ENCODE results near the gene MRPS2. TPM values are rescaled to one million over a fixed set of nuclear protein-coding genes. Genes with fewer than 3 reads are reported as not detected.

Gene MRPS2
- total and polyA plus RNA-seq, 2 experiments from 2014 or later = 83.2 to 116 TPM

DNA sequence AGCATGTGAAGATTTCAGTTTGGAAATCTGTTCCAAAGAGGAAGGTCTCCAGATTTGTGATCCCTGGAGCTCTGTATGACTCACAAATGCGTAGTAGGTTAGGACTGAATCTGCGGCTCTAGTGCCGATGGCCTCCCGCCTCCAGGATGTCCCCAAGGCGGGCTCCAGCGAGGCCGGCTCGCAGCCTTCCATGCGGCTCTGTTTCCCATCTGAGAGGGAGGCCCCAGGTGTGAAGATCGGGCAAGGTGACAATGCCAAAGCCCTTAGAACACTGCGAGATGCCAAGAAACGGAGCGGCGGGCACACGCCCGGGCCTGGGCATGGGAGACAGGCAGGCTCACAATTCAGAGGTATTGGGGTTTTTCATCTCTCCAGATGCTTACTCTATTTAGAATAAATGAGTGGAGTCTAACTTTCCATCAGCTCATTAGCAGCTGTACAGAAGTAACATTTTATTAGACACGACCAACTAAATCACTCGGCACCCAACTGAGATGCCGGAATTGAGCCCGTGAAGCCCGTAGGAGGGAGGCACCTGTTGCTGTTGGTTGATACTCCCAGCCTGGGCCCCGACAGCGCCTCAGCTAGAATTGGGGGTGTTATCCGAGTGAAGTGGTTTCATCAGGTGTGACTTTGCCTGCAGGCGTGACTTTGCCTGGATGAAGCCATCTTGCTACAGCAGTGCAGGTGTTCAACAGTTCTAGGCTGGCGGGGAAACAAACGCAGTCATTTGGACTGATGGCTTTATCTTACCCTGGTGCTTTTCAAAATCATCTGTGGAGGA lies 7.4 kb upstream of the MRPS2 start:
- ATAC-seq = no peak

DNA sequence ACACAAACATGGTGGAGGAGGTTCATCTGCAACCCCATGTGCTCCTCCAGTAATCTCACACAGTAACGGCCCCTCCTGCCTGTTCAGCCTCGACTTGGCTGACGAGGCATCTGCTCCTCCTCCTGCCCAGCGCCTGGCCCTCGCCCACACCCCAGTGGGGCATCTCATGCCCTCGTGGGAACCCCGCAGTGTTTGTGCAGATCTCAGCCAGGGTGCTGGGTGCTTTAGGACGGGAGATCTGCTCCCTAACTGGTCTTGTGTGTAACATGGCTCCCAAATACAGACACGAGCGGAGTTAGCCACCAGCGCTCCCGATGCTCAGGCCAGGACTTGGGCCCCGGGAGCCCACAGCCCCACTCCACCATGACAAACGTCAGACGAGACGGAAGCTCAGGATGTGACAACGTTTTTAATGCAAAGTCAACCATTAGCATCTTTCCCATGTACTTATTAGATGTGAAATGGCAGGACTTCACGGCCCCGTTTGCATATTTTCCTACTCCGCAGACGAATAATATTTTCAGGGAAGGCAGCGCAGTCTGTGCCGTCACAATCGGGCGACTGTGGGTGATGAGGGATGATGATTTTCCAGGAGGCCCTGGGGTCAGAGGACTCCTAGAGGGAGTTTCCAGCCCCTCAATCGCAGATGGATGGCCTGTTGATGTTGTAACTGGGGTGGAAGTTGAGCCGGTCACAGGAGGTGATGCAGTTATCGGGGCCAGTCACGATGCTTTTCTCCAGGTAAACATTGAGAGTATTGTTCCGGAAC lies 5.5 kb upstream of the MRPS2 start:
- H3K36me3 Mint-ChIP-seq (ENCODE audit: low read depth) = no peaks in the 10 kb centered on the region; the same call in 2 of the 3 replicates
- Histone ChIP-seq H3F3A (replicated peaks; ENCODE audit: low read depth) (0 out of 2 replicates have a peak, but pooled peaks cover 3% of the 10 kb centered on the region), H3K4me3 (no peak overlapping the region), H3K27ac (ENCODE audit: low read depth) (no peak overlapping the region), H4K20me1 (replicated peaks; ENCODE audit: insufficient read depth) (no peaks in the 10 kb centered on the region; the same call in none of the 2 replicates), H3K4me1 (ENCODE audit: insufficient read depth) (no peaks in the 10 kb centered on the region), H3K36me3 (ENCODE audit: insufficient read depth) (no peaks in the 10 kb centered on the region), H3K79me2 (replicated peaks; ENCODE audit: insufficient read depth) (no peaks in the 10 kb centered on the region), H2AFZ (no peak overlapping the region), H3K4me2 (no peak overlapping the region), H3K27me3 (ENCODE audit: insufficient read depth) (no peaks in the 10 kb centered on the region), H3K9me2 (ENCODE audit: insufficient read depth) (no peaks in the 10 kb centered on the region)
- H3K27me3 Mint-ChIP-seq (ENCODE audit: insufficient read depth, low read depth, poor library complexity) = peaks cover 12% of the 10 kb centered on the region
- no peak overlapping the region for H3K27ac Mint-ChIP-seq
- peaks cover 5% of the 10 kb centered on the region; the same call in 2 of the 3 replicates for H3K4me1 Mint-ChIP-seq
- H3K9me3 Mint-ChIP-seq = no peaks in the 10 kb centered on the region; the same call in 2 of the 3 replicates
- DNase-seq (ENCODE audit: low spot score) = no peak
- no peak overlapping the region for H3K4me3 Mint-ChIP-seq
- ATAC-seq = no peak
- TF ChIP-seq CREB1 (CRISPR knock-in tag; IDR thresholded peaks at IDR 0.05; ENCODE audit: low read depth) (no peak), CTCF (conservative IDR thresholded peaks at IDR 0.05; ENCODE audit: low read depth in 2 of 2) (no peak), JUNB (IDR thresholded peaks at IDR 0.05; ENCODE audit: unreplicated experiment) (no peak), EZH2phosphoT487 (IDR thresholded peaks at IDR 0.05; ENCODE audit: unreplicated experiment) (no peak)

More for the DNA sequence above, 7.4 kb upstream of the MRPS2 start:
- Histone ChIP-seq H4K20me1 (replicated peaks; ENCODE audit: insufficient read depth) (no peaks in the 10 kb centered on the region; the same call in none of the 2 replicates), H3K9me2 (ENCODE audit: insufficient read depth) (no peaks in the 10 kb centered on the region), H3K4me2 (no peak overlapping the region), H3K27me3 (ENCODE audit: insufficient read depth) (no peaks in the 10 kb centered on the region), H3K4me3 (no peak overlapping the region), H3K79me2 (replicated peaks; ENCODE audit: insufficient read depth) (no peaks in the 10 kb centered on the region), H2AFZ (no peak overlapping the region), H3K36me3 (ENCODE audit: insufficient read depth) (no peaks in the 10 kb centered on the region), H3K4me1 (ENCODE audit: insufficient read depth) (no peaks in the 10 kb centered on the region), H3K27ac (ENCODE audit: low read depth) (no peak overlapping the region), H3F3A (replicated peaks; ENCODE audit: low read depth) (no peaks in the 10 kb centered on the region)
- H3K36me3 Mint-ChIP-seq (ENCODE audit: low read depth) = peaks cover 9% of the 10 kb centered on the region
- no peaks in the 10 kb centered on the region; the same call in 2 of the 3 replicates for H3K9me3 Mint-ChIP-seq
- no peaks in the 10 kb centered on the region; the same call in 1 of the 3 replicates for H3K4me1 Mint-ChIP-seq
- TF ChIP-seq CTCF (conservative IDR thresholded peaks at IDR 0.05; ENCODE audit: low read depth in 2 of 2) = no peak
- no peak for TF ChIP-seq EZH2 (IDR thresholded peaks at IDR 0.05; ENCODE audit: low read depth, unreplicated experiment)
- TF ChIP-seq CREB1 (CRISPR knock-in tag; IDR thresholded peaks at IDR 0.05; ENCODE audit: low read depth) = no peak
- TF ChIP-seq, protein P1, sequence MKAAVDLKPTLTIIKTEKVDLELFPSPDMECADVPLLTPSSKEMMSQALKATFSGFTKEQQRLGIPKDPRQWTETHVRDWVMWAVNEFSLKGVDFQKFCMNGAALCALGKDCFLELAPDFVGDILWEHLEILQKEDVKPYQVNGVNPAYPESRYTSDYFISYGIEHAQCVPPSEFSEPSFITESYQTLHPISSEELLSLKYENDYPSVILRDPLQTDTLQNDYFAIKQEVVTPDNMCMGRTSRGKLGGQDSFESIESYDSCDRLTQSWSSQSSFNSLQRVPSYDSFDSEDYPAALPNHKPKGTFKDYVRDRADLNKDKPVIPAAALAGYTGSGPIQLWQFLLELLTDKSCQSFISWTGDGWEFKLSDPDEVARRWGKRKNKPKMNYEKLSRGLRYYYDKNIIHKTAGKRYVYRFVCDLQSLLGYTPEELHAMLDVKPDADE (IDR thresholded peaks at IDR 0.05) = no peak
- no peak for TF ChIP-seq POLR2AphosphoS5 (IDR thresholded peaks at IDR 0.05; ENCODE audit: low read depth)
- TF ChIP-seq ZNF114 (CRISPR knock-in tag; IDR thresholded peaks at IDR 0.05) = no peak
- TF ChIP-seq ZNF331 (CRISPR knock-in tag; IDR thresholded peaks at IDR 0.05; ENCODE audit: low read depth) = no peak
- peaks cover 6% of the 10 kb centered on the region for H3K27me3 Mint-ChIP-seq (ENCODE audit: insufficient read depth, low read depth, poor library complexity)
- H3K4me3 Mint-ChIP-seq = no peak overlapping the region
- no peak overlapping the region for H3K27ac Mint-ChIP-seq
- no peak for DNase-seq (ENCODE audit: low spot score)
